Large intestine (tissue), 3 donors: ENCODE data around the gene BTBD6. TPM values are rescaled to one million over a fixed set of nuclear protein-coding genes. Genes with fewer than 3 reads are reported as not detected.

Source experiments
- DNase-seq, 2 donors: peaks; one replicate each; pipeline versions ENCODE4 v3.0.0 to v3.0.0-alpha.2; 2013
- H3K27ac ChIP-seq: one replicate; pipeline ENCODE4 v1.5.1; 2013; ENCODE audit warnings: low read length
- H3K27me3 ChIP-seq: 2 replicates; pipeline ENCODE4 v1.6.1; 2013; ENCODE audit warnings: low read length; ENCODE audit not compliant: control insufficient read depth, insufficient read depth
- H3K36me3 ChIP-seq: 2 replicates; pipeline ENCODE4 v1.6.1; 2013; ENCODE audit warnings: low read length; ENCODE audit not compliant: control insufficient read depth, insufficient read depth
- H3K4me1 ChIP-seq: one replicate; pipeline ENCODE4 v1.6.1; 2013; ENCODE audit warnings: low read length; ENCODE audit not compliant: control insufficient read depth, insufficient read depth
- H3K4me3 ChIP-seq: one replicate; pipeline ENCODE4 v1.5.1; 2013; ENCODE audit warnings: low read length
- H3K9me3 ChIP-seq: one replicate; pipeline ENCODE4 v1.6.1; 2013; ENCODE audit warnings: mild to moderate bottlenecking, low read depth, low read length, moderate library complexity; ENCODE audit not compliant: control insufficient read depth
- WGBS: methylation state at CpG from one replicate; pipeline ENCODE4 v1.1.5; 2013; ENCODE audit warnings: low lambda C conversion rate; ENCODE audit not compliant: insufficient coverage; 5-methylcytosine and 5-hydroxymethylcytosine counted together
- polyA plus RNA-seq: library from polyadenylated mRNA; unstranded; fragments of 120-200 nt; gene quantifications from one replicate; pipeline ENCODE4 v1.2.1, GENCODE V29; 2013

The BTBD6 gene
- polyA plus RNA-seq, 1 donor = 40.9 TPM

- Histone ChIP-seq H3K27ac (no peak overlapping the region), H3K4me3 (no peak overlapping the region), H3K4me1 (peaks cover 12% of the 10 kb centered on the region), H3K27me3 (no peaks in the 10 kb centered on the region), H3K36me3 (peaks cover 51% of the 10 kb centered on the region), H3K9me3 (no peaks in the 10 kb centered on the region)
- DNase-seq = no peak
- no CpG with 5 or more reads among the region's 21 CpGs for WGBS
Measured at GRCh38 chr14:105252552-105253328, 4.4 kb downstream of the BTBD6 start.

- Histone ChIP-seq H3K27me3 (no peaks in the 10 kb centered on the region), H3K4me1 (peaks cover 9% of the 10 kb centered on the region), H3K36me3 (peaks cover 51% of the 10 kb centered on the region), H3K27ac (no peak overlapping the region), H3K9me3 (no peaks in the 10 kb centered on the region), H3K4me3 (no peak overlapping the region)
- WGBS = no CpG with 5 or more reads among the region's 9 CpGs
- no peak for DNase-seq
Measured at GRCh38 chr14:105253329-105253682, 5.0 kb downstream of the BTBD6 start.

GRCh38 chr14:105255021-105255507, 6.7 kb downstream of the BTBD6 start:
- H3K9me3 ChIP-seq = no peaks in the 10 kb centered on the region
- H3K27me3 ChIP-seq = no peaks in the 10 kb centered on the region
- H3K36me3 ChIP-seq = peaks cover 47% of the 10 kb centered on the region
- no peak for DNase-seq
- WGBS = no CpG with 5 or more reads among the region's 6 CpGs
- peaks cover 9% of the 10 kb centered on the region for H3K4me1 ChIP-seq
- no peak overlapping the region for H3K4me3 ChIP-seq
- H3K27ac ChIP-seq = no peak overlapping the region

- H3K27ac ChIP-seq = no peak overlapping the region
- H3K36me3 ChIP-seq = peaks cover 34% of the 10 kb centered on the region
- no peaks in the 10 kb centered on the region for H3K27me3 ChIP-seq
- H3K9me3 ChIP-seq = no peaks in the 10 kb centered on the region
- DNase-seq = no peak
- H3K4me3 ChIP-seq = no peak overlapping the region
- no CpG with 5 or more reads among the region's 19 CpGs for WGBS
- H3K4me1 ChIP-seq = peaks cover 9% of the 10 kb centered on the region
Measured at GRCh38 chr14:105256292-105256960, 8.1 kb downstream of the BTBD6 start.

- no peak overlapping the region for H3K4me3 ChIP-seq
- no peaks in the 10 kb centered on the region for H3K27me3 ChIP-seq
- peak; percentile 59 to 76 for DNase-seq
- no CpG with 5 or more reads among the region's 15 CpGs for WGBS
- peaks cover 30% of the 10 kb centered on the region for H3K36me3 ChIP-seq
- peak overlapping the region; percentile 19 for H3K27ac ChIP-seq
- no peaks in the 10 kb centered on the region for H3K9me3 ChIP-seq
- H3K4me1 ChIP-seq = peaks cover 9% of the 10 kb centered on the region
Measured at GRCh38 chr14:105257464-105257863, 9.1 kb downstream of the BTBD6 start.

- Histone ChIP-seq H3K4me3 (no peak overlapping the region), H3K36me3 (peaks cover 20% of the 10 kb centered on the region), H3K27ac (no peak overlapping the region), H3K27me3 (no peaks in the 10 kb centered on the region), H3K9me3 (no peaks in the 10 kb centered on the region), H3K4me1 (peaks cover 9% of the 10 kb centered on the region)
- WGBS = no CpG with 5 or more reads among the region's 7 CpGs
- DNase-seq = peak in 1 of 2 donors; percentile 24
Measured at GRCh38 chr14:105258846-105259245, 10.5 kb downstream of the BTBD6 start.

GRCh38 chr14:105260959-105261358, 12.6 kb downstream of the BTBD6 start:
- DNase-seq = no peak
- no peak overlapping the region for H3K27ac ChIP-seq
- peaks cover 16% of the 10 kb centered on the region for H3K36me3 ChIP-seq
- no CpG with 5 or more reads among the region's 12 CpGs for WGBS
- H3K4me1 ChIP-seq = peaks cover 9% of the 10 kb centered on the region
- no peak overlapping the region for H3K4me3 ChIP-seq
- no peaks in the 10 kb centered on the region for H3K9me3 ChIP-seq
- H3K27me3 ChIP-seq = no peaks in the 10 kb centered on the region

- Histone ChIP-seq H3K27ac (no peak overlapping the region), H3K4me3 (no peak overlapping the region), H3K27me3 (no peaks in the 10 kb centered on the region), H3K36me3 (peaks cover 14% of the 10 kb centered on the region), H3K4me1 (peaks cover 7% of the 10 kb centered on the region), H3K9me3 (no peaks in the 10 kb centered on the region)
- no CpG with 5 or more reads among the region's 20 CpGs for whole genome bisulfite sequencing
- no peak for DNase-seq
Measured at GRCh38 chr14:105261781-105262180, 13.4 kb downstream of the BTBD6 start.

- Histone ChIP-seq H3K27ac (no peak overlapping the region), H3K36me3 (peaks cover 14% of the 10 kb centered on the region), H3K4me3 (no peak overlapping the region), H3K9me3 (no peaks in the 10 kb centered on the region), H3K27me3 (no peaks in the 10 kb centered on the region), H3K4me1 (no peaks in the 10 kb centered on the region)
- no CpG with 5 or more reads among the region's 21 CpGs for WGBS
- DNase-seq = no peak
Measured at GRCh38 chr14:105267820-105268548, 19.7 kb downstream of the BTBD6 start.

- Histone ChIP-seq H3K9me3 (no peaks in the 10 kb centered on the region), H3K36me3 (peaks cover 14% of the 10 kb centered on the region), H3K27ac (no peak overlapping the region), H3K4me1 (no peaks in the 10 kb centered on the region), H3K4me3 (no peak overlapping the region), H3K27me3 (no peaks in the 10 kb centered on the region)
- no CpG with 5 or more reads among the region's 18 CpGs for WGBS
- DNase-seq = no peak
Measured at GRCh38 chr14:105268736-105269354, 20.5 kb downstream of the BTBD6 start.
